ENCODE measurements around the gene CEP152.

The CEP152 gene

GRCh38 chr15:48761393-48762158, 49.3 kb downstream of the CEP152 start:
- H3K4me3 ChIP-seq (replicated peaks in 1 of 2; ENCODE audit: low read depth in 2 of 2, low read length in 2 of 2) = no peak overlapping the region
- no peak for TF ChIP-seq CTCF (IDR thresholded peaks at IDR 0.05; ENCODE audit: low read depth, low read length)
- no peak for DNase-seq (ENCODE audit: low read depth in 2 of 2)

- peak in 1 of 2 donors; percentile 3 for DNase-seq (ENCODE audit: low read depth in 2 of 2)
- TF ChIP-seq CTCF (IDR thresholded peaks at IDR 0.05; ENCODE audit: low read depth, low read length) = no peak
- no peak overlapping the region for H3K4me3 ChIP-seq (replicated peaks in 1 of 2; ENCODE audit: low read depth in 2 of 2, low read length in 2 of 2)
These were observed 50.9 kb downstream of the CEP152 start for GRCh38 chr15:48759921-48760320.

DNA sequence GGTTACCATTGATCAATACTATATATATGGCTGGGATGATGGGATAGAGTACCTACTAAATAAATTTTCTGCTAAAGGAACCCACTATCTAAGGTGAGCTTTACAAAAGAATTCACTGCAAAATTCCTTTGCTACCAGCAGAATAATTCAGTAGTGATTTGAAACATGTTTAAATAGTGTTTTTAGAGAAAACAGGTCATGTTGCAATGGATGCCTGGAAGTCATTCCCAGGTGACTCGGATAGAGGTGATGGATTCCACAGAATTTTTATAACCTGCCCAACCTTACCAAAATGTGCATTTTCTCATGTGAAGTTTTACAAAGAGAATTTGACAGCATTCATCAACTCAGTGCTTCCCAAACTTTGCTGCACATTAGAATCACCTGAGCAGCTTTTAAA, 53.2 kb downstream of the CEP152 start:
- no peak overlapping the region for H3K4me3 ChIP-seq (replicated peaks in 1 of 2; ENCODE audit: low read depth in 2 of 2, low read length in 2 of 2)
- DNase-seq (ENCODE audit: low read depth in 2 of 2) = no peak
- TF ChIP-seq CTCF (IDR thresholded peaks at IDR 0.05; ENCODE audit: low read depth, low read length) = no peak

- no peak overlapping the region for H3K4me3 ChIP-seq (replicated peaks in 1 of 2; ENCODE audit: low read depth in 2 of 2, low read length in 2 of 2)
- no peak for DNase-seq (ENCODE audit: low read depth in 2 of 2)
- no peak for TF ChIP-seq CTCF (IDR thresholded peaks at IDR 0.05; ENCODE audit: low read depth, low read length)
These were observed 56.9 kb downstream of the CEP152 start for GRCh38 chr15:48754011-48754410.

DNA sequence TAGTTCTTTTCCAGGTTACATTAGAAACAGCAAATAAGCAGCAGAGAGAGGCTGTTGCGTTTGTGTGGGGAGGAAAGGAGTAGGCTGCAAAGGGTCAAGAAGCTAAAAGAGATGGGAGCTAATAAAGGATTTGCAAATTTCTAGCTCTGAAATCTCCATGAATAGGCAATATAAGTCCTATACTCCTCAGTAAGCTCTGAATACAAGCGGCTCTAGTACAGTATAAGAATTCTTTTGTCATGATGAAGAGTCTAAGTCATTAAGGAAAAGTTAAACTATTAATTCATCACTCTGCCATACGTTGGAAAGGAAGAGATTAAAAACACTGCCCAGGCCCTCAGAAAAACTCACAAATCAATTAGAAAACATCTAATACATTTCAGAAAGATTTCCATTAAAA, 59.3 kb downstream of the CEP152 start:
- no peak overlapping the region for H3K4me3 ChIP-seq (replicated peaks in 1 of 2; ENCODE audit: low read depth in 2 of 2, low read length in 2 of 2)
- no peak for TF ChIP-seq CTCF (IDR thresholded peaks at IDR 0.05; ENCODE audit: low read depth, low read length)
- no peak for DNase-seq (ENCODE audit: low read depth in 2 of 2)

DNA sequence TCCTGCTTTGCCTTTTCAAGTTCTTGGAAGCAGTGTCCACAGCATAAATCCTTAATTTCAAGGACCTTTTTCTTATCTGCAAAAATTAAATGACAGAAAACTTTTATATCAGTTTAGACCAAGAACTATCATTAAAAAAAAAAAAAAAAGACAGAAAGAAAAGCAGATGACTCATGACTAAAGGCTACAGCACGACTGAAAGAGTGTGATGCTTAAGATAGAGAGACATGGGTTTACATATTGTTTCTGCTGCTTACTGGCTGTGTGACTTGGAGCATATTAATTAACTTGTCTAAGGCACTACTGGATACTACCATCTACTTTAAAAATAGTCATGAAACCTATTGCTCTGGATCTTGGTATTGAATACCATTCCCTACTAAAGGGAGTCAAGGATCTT, 62.3 kb downstream of the CEP152 start:
- peak; percentile 33 to 37 for DNase-seq (ENCODE audit: low read depth in 2 of 2)
- TF ChIP-seq CTCF (IDR thresholded peaks at IDR 0.05; ENCODE audit: low read depth, low read length) = no peak
- no peak overlapping the region for H3K4me3 ChIP-seq (replicated peaks in 1 of 2; ENCODE audit: low read depth in 2 of 2, low read length in 2 of 2)

- TF ChIP-seq CTCF (IDR thresholded peaks at IDR 0.05; ENCODE audit: low read depth, low read length) = no peak
- DNase-seq (ENCODE audit: low read depth in 2 of 2) = no peak
- no peak overlapping the region for H3K4me3 ChIP-seq (replicated peaks in 1 of 2; ENCODE audit: low read depth in 2 of 2, low read length in 2 of 2)
These were observed 77.3 kb downstream of the CEP152 start for GRCh38 chr15:48733615-48734014.

Measured in cardiac fibroblast (primary cell).